HG03039 (cell line): ENCODE results near the gene TEX14.
A peak's percentile ranks its signal among the peaks of the same experiment; 100 is the strongest.
"Not testable (repeated sequence)": the region's sequence is repeated elsewhere in the genome, so short reads cannot be mapped to it uniquely, and the experiment has no call there.

Experiments
- ATAC-seq: cut with Tn5 transposase; IDR thresholded peaks from one replicate; pipeline ENCODE4 v1.9.1; 2021; ENCODE audit warnings: mild to moderate bottlenecking, moderate library complexity; ENCODE audit not compliant: unreplicated experiment

TEX14 gene

DNA sequence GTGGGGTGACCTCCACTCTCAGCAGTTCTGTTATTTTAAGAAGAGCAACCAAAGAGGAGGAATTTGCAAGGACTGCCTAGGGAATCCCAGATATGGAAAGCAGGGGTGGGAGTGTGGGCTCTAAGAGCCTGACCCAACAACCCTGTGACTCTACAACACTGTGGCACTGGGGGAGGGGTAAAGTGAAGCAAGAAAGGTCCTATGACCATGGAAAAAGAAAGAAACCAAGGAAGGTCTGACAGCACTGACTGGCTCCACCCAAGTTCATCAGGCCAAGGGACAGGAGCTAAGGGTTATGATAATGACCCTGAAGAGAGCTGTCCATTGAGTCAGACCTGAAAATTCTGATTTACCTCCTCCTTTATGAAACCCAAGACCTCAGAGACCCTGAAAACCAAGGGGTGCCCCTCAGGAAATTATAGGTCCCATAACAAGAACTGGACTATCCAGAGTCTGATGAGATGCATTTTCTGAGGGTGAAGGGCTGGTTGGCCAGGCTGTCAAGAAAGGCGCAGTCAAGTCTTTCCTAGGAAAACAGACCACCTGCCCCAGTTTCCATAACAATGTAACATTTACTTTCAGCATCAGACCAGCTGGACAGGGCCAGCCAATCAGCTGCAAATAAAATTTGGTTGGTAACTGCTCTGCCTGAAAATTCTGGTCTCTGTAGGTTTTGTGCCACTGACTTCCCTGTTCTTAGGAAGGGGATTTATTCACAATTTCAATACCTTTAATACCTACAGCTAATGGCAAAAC is 123.6 kb downstream of the TEX14 start:
- ATAC-seq: no peak

DNA sequence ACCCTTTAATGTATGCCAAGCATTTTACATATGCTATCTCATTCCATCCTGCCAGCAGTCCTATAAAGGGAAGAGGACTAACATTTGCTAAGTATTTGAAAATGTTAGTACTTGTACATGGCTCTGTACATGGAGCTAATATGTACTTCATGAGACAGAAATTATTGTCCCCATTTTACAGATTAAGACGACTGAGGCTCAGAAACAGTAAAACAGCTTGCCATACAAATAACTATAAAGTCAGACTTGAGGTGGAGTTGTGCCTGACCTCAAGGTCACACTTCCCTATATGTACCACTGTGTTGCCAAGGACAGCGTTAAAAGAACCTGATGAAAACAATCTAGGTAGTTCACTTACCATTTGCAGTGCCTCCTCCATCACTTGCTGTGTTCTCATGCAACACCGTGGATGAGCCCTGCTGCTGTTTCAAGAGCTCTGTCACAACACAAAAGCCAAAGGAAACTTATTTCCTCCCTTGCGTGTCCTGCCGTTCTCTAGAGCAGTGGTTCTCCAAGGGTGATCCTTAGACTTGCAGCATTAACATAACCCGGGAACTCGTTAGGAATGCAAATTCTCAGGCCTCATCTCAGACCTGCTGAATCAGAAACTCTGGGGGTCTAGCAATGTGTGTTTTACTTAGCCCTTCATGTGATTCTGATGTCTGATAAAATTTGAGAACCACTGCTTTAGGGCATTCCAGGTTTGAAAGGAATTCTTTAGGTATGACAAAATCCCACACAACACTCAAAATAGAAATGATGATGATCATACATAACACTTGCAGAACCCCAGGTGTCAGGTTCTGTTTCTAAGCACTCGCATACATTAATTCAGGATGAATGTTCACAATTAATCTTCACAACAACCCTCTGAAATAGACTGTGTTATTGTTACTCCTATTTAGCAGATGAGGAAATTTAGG is 126.2 kb downstream of the TEX14 start:
- no peak for ATAC-seq

DNA sequence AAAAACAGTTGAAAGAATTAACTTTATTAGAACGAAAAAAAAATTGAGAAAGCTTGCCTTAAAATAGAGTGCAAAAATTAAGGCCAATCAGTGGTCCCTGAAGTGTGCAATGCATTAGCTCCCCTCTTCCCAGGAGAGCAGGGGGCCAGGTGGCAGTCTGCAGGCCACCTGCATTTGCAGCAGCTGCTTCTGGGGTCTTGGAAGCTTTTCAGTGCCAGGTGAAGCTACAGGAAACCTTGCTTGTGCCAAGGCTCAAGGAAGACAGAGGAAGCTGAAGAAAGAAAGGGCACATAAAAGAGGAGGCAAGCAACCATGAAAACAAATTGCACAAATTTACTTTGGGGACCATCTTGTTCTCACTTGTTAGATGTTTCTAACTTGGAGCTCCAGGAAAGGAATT is 126.9 kb downstream of the TEX14 start:
- no peak for ATAC-seq

DNA sequence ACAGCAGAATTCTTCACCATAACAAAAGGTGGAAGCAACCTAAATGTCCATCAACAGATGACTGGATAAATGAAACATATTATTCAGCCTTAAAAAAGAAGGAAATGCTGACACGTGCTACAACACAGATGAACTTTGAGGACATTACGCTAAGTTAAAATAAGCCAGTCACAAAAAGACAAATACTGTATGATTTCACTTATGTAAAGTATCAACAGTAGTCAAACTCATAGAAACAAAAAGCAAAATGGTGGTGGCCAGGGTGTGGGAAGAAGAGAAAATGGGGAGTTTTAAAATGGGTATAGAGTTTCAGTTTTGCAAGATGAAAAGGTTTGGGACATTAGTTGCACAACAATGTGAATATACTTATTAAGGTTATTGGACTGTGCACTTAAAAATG is 127.6 kb downstream of the TEX14 start:
- no peak for ATAC-seq

DNA sequence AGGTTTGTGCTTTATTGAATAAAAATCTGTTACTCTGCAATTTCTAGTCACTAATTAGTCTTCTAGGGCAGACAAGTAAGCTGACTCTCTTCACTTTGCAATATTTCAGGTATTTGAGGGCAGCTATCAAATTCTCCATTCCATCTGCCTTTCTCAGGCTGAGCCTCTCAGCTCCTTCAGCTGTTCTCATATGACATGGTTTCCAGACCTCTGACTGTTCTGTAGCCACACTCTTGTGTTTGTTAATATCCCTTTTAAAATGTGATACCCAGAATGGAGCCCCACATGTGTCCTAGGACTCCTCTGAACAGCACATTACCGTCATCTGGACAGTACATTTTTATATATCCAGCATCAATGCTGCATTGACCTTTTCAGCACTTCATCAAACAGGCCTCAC is 131.3 kb downstream of the TEX14 start:
- no peak for ATAC-seq

DNA sequence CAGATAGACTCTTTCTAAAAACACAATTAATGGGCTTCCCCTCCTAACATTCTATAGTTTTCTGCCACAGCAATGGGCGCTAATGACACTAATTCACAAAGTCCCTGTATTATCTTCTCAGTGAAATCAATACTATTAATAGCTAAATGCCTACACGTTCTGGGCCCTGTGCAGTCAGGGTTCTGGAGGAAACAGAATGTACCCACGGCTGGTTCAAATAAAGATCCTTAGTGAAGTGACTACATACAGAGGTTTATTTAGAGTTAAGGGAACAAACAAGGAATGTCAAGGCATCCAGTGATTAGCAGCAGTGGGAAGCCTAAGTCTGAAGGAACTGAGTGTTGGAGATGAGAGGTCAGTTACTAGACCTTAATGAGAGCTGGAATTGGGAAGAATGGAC is 133.9 kb downstream of the TEX14 start:
- ATAC-seq: no peak

DNA sequence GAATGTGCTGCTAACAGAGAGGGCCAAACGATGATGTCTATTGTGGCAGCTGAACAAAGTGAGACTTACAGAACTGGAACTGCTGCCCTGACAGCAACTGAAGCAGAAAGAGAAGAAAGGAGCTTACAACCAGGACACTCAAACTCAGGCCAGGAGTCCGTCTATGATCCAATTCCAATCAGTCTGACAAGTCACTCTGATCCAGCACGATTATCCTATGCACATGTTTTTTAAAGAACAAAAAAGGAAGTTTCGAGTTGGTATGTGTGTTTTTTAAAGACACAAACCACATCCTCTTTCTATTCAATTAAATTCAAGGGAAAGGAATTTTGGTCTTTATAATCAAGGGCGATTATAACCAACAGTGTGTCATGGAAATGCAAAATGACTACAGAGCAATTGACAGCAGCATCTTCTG is 135.0 kb downstream of the TEX14 start:
- ATAC-seq: no peak

DNA sequence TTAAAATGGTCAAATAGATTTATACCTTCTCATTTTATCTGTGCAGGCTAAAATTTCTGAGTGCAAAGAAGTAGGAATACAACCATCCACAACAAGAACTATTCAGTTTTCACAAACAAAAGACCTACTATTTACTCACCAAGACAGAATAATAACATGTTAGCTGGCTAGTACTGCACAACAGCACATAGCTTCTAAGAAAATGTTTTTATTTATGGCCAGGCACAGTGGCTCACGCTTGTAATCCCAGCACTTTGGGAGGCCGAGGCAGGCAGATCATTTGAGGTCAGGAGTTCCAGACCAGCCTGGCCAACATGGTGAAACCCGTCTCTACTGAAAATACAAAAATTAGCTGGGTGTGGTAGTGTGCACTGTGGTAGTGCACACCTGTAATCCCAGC is 136.7 kb downstream of the TEX14 start:
- ATAC-seq: not testable (repeated sequence)

DNA sequence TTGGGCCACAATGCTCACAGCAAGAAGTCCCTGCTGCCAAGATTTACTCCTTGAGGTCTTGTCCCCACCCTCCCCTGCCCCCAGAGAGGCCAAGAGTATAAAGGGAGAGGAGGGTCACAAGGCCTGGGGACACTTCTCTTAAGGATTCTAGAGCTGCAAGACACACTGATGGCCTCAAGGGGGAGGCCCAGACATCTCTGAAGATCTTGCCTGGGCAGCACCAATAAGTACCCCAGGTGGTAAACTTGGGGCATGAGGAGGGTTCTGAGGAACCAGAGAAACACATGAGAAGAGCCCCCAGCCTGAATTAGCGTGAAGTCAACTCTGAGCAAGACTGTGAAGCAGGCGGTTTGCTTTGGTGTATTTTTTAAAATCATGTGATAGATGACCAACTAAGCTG is 150.6 kb downstream of the TEX14 start:
- ATAC-seq: no peak

DNA sequence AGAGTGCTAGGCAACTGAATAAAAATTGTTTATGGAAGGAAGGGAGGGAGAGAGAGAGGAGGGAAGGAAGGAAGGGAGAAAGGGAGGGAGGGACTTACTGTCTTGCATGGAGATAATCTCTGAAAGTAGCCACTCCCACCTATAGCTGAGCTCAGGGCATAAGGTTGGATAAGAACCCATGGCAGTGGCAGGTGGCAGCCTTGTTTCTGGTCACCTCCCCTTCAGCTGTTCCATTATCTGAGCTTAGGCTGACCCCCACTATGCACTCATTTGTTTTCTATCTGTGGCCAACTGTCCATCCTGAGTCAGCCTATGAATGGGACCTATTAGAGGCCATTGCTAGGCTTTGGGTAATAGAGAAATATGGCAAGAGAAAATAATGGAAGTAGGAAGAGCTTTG is 152.1 kb downstream of the TEX14 start:
- ATAC-seq: no peak

DNA sequence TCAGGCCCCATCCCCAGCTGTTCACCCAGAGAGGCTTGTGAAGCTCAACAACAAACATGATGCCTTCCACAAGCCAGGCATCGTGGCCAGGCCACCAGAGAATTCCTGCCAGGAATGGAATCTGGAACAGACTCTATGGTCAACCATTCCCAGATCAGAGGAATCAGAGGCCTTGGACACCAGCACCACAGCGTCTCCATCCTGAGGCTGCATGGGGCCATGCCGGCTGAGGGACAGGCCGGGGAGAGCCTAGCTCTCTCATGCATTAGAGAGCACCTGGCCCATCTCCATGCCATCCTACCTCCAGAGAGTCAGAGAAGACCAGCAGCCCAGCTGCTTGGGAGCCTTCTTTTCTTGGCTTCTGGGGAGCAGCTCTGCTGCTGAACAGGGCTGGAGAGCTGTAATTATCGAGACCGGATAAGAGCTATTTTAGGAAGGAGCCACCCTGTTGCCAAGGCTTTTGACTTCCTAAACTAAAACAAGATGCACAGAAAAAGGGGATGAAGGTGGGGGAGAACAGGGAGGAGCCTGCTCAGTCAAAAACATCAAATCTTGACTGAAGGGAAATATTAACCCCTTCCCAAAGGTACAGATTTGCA is 152.9 kb downstream of the TEX14 start:
- ATAC-seq: no peak

DNA sequence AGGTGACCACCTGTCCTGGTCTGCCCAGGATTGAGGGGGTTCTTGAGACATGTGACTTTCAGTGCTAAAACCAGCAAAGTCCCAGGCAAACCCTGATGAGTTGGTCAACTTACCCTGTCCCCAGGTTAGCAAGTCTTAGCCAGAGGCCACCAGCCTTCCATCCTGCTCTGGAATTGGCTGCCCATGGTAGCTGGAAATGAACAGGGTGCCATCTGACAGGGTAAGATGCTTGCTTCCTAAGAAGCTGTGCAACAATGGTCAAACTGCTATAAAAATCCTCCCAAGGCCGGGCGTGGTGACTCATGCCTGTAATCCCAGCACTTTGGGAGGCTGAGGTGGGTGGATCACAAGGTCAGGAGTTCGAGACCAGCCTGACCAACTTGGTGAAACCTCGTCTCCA is 154.6 kb downstream of the TEX14 start:
- no peak for ATAC-seq

DNA sequence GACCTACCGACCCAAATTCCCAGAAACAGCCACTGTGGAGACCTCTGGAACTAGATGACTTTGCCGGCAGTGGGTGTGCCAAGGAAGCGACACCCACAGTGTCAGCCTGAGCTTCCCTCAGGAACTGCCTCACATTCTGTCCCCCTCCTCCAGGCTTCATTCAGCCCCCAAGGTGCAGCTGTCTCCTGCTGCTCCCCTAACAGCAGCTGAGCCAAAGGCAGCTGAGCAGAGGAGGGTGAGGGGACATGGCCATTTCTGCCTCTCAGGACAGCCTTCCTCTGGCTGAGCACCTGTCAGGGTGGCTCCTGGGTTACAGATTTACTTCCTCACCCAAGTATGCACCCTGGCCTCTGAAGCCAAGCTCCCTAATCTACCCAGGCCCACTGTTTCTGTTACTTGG is 155.3 kb downstream of the TEX14 start:
- no peak for ATAC-seq

DNA sequence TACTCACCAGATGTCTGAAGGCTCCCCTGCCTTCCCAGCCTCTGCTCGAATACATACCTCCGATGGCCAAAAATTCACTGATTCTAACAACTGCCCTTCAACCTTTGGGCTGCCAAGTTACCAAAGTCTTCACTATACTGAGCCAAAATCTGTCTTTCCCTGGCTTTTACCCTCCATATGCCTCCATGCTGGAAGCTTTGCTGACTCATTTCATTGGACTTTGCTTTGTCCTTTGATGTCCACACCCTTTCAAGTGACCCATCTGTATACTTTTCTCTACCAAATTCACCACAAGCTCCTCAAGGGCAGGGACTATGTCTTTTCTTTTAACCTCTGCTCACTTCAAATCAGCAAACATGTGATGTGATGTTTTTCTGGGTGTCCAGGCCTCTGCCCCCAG is 156.4 kb downstream of the TEX14 start:
- ATAC-seq: no peak

DNA sequence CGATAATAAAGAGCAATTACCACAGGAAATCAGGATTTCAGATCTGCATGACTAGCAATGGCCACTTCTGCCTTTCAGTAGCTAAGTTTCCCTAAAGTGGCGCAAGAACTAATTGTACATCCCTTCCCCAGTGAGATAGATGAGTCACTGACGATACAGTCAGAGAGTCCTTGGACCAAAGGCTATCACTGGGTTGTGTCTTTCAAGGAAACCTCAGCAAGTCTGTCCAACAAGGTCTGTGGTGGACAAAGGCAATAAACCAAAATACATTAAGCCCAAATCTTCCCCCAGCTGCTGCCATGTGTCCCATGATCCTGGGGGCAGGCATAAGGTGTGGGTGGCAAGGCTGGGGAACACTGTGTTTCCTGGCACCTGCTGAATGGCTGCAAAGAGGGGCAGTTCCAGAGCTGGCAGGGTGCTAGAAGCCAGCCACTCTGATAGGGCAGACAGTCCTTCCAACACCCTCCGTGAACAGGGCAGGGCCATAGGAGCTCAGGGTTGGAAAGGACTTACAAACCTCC is 156.9 kb downstream of the TEX14 start:
- ATAC-seq: no peak

DNA sequence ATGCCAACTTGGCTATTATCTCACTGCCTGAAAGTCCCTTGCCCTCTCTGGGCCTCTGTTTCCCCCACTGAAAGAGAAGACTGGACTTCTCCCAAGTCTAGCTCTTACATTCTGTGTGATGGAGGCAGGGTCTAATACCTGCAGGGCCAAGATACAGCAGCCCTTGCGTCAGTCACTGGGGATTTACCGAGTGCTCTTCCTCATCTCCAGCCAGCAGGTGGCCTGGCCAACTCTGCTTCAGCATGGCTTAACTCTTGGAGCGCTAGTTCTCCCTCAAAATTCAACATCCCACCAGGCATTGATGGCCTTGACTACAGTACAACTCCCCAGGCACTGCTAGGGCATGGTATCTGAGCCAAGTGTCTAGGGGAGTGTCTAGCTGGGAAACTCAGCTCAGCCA is 157.5 kb downstream of the TEX14 start:
- no peak for ATAC-seq

DNA sequence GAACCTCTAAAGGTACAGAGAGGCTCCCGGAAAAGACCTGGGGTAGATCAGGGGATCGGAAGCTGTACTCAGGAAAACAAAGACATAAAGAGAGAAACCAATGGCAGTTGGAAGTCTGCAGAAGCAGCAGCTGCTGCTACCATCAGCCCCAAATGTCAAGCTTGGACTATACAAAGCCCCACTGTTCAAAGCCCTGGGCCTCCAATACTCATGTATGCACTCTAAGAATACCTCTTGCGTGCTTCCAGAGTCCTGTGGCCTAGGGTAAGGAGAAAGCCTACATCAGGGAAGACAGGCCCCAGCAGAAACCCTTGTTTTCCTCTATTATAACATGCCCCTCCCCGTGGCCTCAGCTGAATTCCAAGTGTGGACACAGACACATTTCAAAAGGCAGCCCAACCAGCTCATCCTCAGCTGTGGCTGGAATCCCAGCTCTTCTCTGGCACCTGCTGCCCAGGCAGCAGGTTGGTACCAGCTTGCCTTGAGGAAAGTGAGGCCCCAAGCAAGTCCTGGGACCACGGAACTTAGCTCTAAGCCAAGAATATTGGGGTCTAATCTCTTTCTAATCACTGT is 158.1 kb downstream of the TEX14 start:
- no peak for ATAC-seq

DNA sequence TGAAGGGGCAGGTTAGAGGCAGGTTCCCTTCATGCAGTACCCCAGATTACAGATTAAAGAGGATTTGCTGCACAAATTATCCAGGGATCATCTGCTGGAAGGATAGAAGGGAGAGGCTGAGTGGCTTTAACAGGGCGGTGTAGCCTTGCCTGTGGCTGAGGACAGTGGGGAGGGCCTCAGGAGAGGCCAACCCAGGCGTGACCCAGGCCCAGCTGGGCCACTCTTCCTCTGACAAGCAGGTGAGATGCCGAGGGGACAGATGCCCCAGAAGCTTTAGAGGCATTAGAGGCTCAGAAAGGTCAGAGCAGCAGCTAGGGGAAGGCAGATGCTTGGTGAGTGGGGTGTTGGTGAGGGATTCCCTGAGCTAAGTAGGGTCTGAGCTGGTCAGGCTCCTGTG is 159.3 kb downstream of the TEX14 start:
- ATAC-seq: no peak

DNA sequence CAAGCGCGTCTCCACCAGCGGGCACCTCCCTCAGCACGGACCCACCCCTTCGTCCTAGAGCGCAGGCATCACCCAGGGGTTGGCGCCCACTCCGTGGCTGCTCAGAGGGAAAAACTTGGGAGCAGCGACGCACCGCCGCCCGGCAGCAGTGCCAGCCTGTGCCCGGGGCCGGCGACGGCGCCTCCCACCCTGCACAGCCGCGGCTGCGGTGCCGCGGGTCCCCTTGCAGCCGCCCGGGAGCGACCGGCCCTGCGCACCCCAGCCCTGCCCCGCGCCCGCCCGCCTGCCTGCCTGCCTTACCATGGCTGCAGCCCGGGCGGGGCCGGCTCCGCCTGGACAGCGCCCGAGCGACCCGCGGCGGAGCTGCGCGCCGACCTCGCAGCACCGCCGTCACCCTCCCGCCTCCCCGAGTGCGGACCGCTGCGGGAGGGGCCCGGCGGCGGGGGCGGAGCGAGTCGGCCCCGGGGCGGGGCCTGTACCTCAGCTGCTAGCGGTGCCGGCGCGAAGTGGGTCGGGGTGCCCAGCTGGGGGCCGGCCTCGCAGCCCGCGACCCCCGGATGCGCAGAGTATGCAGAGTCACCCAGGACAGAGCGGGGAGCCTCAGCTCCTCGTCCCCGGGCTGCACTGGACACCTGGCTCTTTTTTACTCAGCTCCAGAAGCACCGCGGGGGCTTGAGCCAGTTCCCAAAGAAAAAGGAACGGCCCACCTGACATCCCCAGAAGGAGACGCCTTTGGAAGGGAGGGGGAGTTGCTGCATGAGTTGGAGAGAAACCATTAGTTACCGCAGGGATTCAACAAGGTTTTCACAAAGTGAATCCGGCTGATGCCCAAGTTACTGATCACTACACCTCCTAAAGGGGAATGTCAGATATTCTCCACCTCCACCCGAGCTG is 159.9 kb downstream of the TEX14 start:
- ATAC-seq: peak; percentile 48

DNA sequence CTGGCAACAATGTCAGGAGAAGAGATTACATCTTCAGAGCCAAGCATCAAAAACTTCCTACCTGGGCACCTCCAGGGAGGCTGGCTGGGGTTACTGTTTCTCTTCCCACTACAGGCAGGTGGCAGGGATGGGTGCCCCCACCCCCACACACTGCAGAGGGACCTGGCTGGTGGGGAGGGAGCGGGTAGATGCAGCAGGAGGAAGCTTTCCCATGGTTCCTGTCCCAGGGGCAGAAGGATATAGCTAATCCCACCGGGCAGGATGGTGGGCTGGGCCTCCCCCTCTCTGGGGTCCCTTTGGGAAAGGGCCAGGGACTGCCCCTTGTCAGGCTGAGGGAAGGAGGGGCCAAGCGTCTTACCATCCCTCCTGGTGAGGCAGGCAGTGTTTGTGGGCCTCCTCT is 160.7 kb downstream of the TEX14 start:
- no peak for ATAC-seq
